GM19467 (cell line): ENCODE results near the gene OR5D13.

Source experiments
- ATAC-seq: cut with Tn5 transposase; IDR thresholded peaks from one replicate; pipeline ENCODE4 v1.9.1; 2021; ENCODE audit warnings: mild to moderate bottlenecking, moderate library complexity; ENCODE audit not compliant: unreplicated experiment

Gene OR5D13

DNA sequence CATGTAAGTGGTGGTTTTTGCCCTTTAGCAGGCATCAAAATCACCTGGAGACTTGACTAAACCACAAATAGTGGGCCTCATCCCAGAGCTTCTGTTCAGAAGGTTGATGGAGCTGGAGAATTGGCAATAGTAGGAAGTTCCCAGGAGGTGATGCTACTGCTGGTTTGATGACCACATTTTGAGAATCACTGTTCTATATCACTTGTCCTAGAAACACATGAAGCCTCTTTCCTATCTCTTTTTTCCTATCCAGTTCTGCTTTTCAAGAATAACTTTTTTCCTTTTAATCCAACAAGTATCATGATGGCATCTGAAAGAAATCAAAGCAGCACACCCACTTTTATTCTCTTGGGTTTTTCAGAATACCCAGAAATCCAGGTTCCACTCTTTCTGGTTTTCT, at the start of gene OR5D13:
TSS of gene OR5D13 (plus strand) at position 301 of the 400 bp plus-strand sequence. CDS start at position 301, 0 bp downstream.
- no peak for ATAC-seq

GRCh38 chr11:55726715-55727324, 46.4 kb upstream of the OR5D13 start:
- ATAC-seq, result no peak

GRCh38 chr11:55732936-55733335, 40.3 kb upstream of the OR5D13 start:
- ATAC-seq, result no peak

DNA sequence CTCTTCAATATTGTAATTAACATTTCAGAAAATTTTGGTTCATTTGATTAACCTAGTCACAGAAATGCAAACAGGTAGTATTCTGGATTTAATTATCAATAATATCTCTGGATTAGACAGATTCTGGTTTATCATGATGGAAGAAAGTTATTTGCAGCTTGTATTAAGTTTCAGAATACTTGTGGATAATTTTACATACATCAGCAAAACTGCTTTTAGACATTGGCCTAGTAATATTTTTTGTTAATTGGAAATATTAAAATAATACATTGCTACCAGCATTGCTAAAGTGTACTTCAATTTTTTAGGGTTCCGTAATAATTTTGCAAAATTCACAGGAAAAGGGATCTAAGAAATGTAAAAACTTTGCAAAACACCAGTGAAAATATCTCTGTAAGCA, 18.4 kb downstream of the OR5D13 start:
- no peak for ATAC-seq

GRCh38 chr11:55793321-55793720, 20.1 kb downstream of the OR5D13 start:
- ATAC-seq, result no peak

DNA sequence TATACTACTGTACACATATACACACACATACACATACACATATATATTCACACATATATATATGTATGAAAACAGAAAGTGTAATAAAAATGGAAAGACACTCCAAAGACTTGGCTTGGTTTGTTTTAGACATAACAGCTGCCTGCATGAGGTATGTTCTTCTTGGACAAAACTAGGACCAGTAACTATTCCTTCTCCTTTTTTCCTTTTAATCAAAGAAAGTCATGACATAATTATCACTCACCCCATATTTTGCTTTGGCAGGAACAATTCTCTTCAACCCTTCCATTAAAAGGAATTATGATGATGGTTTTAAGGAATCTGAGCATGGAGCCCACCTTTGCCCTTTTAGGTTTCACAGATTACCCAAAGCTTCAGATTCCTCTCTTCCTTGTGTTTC, 22.0 kb downstream of the OR5D13 start, which contains the start of gene OR5D14:
TSS of gene OR5D14 (plus strand) at position 301 of the 400 bp plus-strand sequence. CDS start at position 301, 0 bp downstream.
- no peak for ATAC-seq

DNA sequence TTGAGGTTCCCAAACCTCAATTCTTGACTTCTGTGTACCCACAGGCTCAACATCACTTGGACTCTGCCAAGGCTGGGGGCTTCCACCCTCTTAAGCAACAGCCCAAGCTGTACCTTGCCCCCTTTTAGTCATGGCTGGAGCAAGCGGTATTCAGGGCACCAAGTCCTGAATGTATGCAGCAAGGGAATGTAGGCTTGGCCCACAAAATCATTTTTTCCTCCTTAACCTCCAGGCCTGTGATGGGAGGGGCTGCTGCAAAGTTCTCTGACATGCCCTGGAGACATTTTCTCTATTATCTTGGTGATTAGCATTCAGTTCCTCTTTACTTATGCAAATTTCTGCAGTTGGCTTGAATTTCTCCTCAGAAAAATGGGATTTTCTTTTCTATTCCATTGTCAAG, 33.0 kb downstream of the OR5D13 start:
- ATAC-seq, result no peak

DNA sequence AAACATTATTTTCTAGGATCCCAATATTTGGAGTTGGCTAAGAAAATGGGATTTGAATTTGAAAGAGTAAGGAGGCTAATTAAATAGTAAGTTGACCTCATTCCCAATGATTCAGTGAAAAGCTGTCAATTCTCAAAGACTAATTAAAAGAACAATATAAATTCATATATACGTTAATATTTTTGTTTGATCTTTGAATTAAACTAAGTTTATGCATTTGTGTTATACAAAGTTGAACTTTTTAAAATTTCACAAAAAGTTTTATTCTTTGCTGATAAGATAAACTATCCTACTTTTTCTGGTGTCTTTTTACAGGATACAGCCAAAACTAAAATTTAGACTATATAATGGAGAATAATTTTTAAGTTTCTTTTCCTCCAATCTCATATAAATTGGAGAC, 37.8 kb downstream of the OR5D13 start, which contains the start of gene OR5L1:
TSS of gene OR5L1 (plus strand) at position 301 of the 400 bp plus-strand sequence. CDS start 100 bp downstream, outside the sequence.
- no peak for ATAC-seq

- no peak for ATAC-seq
Observed at GRCh38 chr11:55819330-55819729, 46.1 kb downstream of the OR5D13 start, which contains the start of gene OR5D18. OR5D18 (plus strand) TSS chr11:55819630; CDS start chr11:55819630, 0 bp downstream.
